K562 (cell line): ENCODE data around the gene CYS1. TPM values are rescaled to one million over a fixed set of nuclear protein-coding genes. Genes with fewer than 3 reads are reported as not detected.

Experiments used
- CHD7 ChIP-seq: fragments of 200-600 bp; sonication (generic); IDR thresholded peaks from one replicate; pipeline ENCODE4 v1.6.1; 2012; ENCODE audit warnings: mild to moderate bottlenecking, low read depth, low read length, inconsistent platforms
- KAT2B ChIP-seq: IDR thresholded peaks from one replicate; pipeline ENCODE4 v1.6.1; 2012; ENCODE audit warnings: low read depth, mild to moderate bottlenecking, control low read depth, inconsistent platforms, low read length, moderate library complexity
- polyA plus RNA-seq, 8 experiments: library from polyadenylated mRNA; depleted of rRNA in 4 of 8; stranded (reverse) in 5 of 8; unstranded in 3 of 8; fragments of >200 nt; fragmentation: Nextera tagmentation in 2 of 8; fragmentation: Illumina TruSeq in 1 of 8; extraction: Ambion mirVana in 2 of 8; extraction: Trizol in 1 of 8; gene quantifications; 2 replicates each; pipeline versions ENCODE4 v1.2.1 to v1.2.3, GENCODE V29; 2011 to 2014; ENCODE audit warnings: inconsistent platforms in 1 of 8, missing spikeins in 1 of 8
- total RNA-seq, 7 experiments: library from RNA; depleted of rRNA in 6 of 7; stranded (reverse); fragments of >200 nt in 6 of 7; fragmentation: Illumina TruSeq in 2 of 7; extraction: Trizol in 2 of 7; gene quantifications; 2 replicates each; pipeline versions ENCODE4 v1.2.1 to v1.2.3, GENCODE V29; 2011 to 2021; ENCODE audit warnings: low replicate concordance in 1 of 7
- TF ChIP-seq, protein P1 (sequence below), 3 experiments: fragments of 200-800 bp in 1 of 3; fragments of 250-450 bp in 1 of 3; fragments of 450-650 bp in 1 of 3; sonication (Bioruptor Pico) in 1 of 3; sonication (Bioruptor generic) in 1 of 3; formaldehyde crosslinking in 1 of 3; IDR thresholded peaks; 2 replicates each; pipeline versions ENCODE4 v1.6.1 to v1.8.0; 2016 to 2022; ENCODE audit warnings: mild to moderate bottlenecking in 2 of 3, missing genetic modification characterization in 2 of 3, missing compliant biosample characterization in 1 of 3, moderate library complexity in 1 of 3
- TF ChIP-seq, protein P2 (sequence below): sonication (generic); formaldehyde crosslinking; IDR thresholded peaks from 2 replicates; pipeline ENCODE4 v1.8.0; 2022; ENCODE audit warnings: mild to moderate bottlenecking, missing genetic modification reagents

The CYS1 gene
- total and polyA plus RNA-seq, 9 of the 15 experiments (the other 6 are each of a cell fraction or from before 2014, with no cell fraction given): 0.11 to 0.13 TPM; not detected in 7

DNA sequence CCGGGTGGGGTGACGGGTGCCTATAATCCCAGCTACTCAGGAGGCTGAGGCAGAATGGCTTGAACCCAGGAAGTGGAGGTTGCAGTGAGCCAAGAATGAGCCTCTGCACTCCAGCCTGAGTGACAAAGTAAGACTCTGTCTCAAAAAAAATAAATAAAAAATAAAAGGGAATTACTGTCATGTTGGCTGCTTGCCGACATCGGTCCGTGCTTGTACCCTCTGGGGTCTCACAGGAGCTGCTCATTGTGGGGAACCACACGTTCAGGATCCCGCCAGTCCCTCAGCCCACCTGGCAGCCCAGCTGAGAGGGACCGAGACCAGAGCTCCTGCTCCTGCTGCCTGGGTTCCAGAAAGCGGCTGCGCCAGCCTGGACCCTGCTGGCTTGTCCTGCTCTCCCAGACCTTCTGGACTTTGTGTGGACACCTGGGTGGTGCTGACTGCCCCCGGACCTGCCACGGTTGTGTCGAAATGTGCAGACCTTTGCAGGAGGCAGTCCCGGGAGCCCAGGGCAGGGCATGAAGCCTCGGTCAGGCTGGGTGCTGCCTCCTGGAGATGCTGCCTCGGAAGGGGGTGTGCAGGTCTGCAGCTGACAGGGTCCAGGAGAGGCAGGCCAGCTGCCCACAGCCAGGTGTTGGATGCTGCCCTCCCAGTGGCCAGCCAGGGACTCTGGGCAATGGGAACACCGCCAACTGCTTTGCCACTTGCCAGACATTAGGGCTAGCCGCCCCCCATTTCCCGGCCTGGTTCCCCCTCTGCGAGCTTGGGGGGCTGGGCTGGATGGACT, 20.5 kb downstream of the CYS1 start (continued):
- TF ChIP-seq CHD7: no peak
- TF ChIP-seq KAT2B: no peak
- TF ChIP-seq, protein P1, sequence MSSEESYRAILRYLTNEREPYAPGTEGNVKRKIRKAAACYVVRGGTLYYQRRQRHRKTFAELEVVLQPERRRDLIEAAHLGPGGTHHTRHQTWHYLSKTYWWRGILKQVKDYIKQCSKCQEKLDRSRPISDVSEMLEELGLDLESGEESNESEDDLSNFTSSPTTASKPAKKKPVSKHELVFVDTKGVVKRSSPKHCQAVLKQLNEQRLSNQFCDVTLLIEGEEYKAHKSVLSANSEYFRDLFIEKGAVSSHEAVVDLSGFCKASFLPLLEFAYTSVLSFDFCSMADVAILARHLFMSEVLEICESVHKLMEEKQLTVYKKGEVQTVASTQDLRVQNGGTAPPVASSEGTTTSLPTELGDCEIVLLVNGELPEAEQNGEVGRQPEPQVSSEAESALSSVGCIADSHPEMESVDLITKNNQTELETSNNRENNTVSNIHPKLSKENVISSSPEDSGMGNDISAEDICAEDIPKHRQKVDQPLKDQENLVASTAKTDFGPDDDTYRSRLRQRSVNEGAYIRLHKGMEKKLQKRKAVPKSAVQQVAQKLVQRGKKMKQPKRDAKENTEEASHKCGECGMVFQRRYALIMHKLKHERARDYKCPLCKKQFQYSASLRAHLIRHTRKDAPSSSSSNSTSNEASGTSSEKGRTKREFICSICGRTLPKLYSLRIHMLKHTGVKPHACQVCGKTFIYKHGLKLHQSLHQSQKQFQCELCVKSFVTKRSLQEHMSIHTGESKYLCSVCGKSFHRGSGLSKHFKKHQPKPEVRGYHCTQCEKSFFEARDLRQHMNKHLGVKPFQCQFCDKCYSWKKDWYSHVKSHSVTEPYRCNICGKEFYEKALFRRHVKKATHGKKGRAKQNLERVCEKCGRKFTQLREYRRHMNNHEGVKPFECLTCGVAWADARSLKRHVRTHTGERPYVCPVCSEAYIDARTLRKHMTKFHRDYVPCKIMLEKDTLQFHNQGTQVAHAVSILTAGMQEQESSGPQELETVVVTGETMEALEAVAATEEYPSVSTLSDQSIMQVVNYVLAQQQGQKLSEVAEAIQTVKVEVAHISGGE (CRISPR knock-in tag; IDR thresholded peaks at IDR 0.05): no peak
- TF ChIP-seq, protein P2, sequence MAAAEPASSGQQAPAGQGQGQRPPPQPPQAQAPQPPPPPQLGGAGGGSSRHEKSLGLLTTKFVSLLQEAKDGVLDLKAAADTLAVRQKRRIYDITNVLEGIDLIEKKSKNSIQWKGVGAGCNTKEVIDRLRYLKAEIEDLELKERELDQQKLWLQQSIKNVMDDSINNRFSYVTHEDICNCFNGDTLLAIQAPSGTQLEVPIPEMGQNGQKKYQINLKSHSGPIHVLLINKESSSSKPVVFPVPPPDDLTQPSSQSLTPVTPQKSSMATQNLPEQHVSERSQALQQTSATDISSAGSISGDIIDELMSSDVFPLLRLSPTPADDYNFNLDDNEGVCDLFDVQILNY (CRISPR knock-in tag): no peak
